ENCODE data around the gene C1orf198.

DNA sequence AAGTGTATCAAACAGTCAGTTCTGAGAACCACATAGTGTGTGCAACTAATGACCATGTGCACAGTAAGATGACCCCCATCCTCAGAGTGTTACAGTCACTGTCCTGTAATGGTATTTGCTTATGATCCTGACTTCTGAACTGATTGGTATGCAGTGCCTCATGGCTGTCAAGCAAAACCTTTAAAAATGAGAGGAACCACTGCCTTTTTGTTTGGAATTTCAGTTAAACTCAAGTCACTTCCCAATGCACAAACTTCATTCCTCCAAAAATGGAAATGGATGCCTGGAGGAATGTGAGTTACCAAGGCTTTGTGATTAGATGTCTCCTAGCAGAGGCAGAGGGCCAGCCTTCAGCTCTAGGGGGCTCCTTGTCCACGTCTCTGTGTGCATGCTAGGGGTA, 10.5 kb downstream of the C1orf198 start:
- TF ChIP-seq, protein P1, sequence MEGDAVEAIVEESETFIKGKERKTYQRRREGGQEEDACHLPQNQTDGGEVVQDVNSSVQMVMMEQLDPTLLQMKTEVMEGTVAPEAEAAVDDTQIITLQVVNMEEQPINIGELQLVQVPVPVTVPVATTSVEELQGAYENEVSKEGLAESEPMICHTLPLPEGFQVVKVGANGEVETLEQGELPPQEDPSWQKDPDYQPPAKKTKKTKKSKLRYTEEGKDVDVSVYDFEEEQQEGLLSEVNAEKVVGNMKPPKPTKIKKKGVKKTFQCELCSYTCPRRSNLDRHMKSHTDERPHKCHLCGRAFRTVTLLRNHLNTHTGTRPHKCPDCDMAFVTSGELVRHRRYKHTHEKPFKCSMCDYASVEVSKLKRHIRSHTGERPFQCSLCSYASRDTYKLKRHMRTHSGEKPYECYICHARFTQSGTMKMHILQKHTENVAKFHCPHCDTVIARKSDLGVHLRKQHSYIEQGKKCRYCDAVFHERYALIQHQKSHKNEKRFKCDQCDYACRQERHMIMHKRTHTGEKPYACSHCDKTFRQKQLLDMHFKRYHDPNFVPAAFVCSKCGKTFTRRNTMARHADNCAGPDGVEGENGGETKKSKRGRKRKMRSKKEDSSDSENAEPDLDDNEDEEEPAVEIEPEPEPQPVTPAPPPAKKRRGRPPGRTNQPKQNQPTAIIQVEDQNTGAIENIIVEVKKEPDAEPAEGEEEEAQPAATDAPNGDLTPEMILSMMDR (IDR thresholded peaks at IDR 0.05), result no peak
- TF ChIP-seq POLR2A (IDR thresholded peaks at IDR 0.05), result no peak

All from thyroid gland (tissue), 4 donors.